GM06990 (cell line): Measurements from ENCODE around the gene IL12A.

Source experiments
- DNase-seq: peaks from one replicate; pipeline ENCODE4 v3.0.0-alpha.2; 2011; ENCODE audit not compliant: insufficient read length; ENCODE audit errors: extremely low read depth
- H3K27me3 ChIP-seq: replicated peaks from 2 replicates; pipeline ENCODE4 v1.6.0; 2011; ENCODE audit warnings: low read length; ENCODE audit not compliant: control insufficient read depth, insufficient read depth
- H3K36me3 ChIP-seq: 2 replicates; pipeline ENCODE4 v1.5.1; 2011; ENCODE audit warnings: low read length; ENCODE audit not compliant: control insufficient read depth, insufficient read depth
- H3K4me3 ChIP-seq: replicated peaks from 2 replicates; pipeline ENCODE4 v1.5.1; 2011; ENCODE audit warnings: low read depth, mild to moderate bottlenecking, control low read depth, low read length
- CTCF ChIP-seq: IDR thresholded peaks from 2 replicates; pipeline ENCODE4 v1.5.1; 2011; ENCODE audit warnings: low read length, control low read depth, mild to moderate bottlenecking, inconsistent platforms; ENCODE audit not compliant: insufficient read depth, poor library complexity, severe bottlenecking

IL12A gene

DNA sequence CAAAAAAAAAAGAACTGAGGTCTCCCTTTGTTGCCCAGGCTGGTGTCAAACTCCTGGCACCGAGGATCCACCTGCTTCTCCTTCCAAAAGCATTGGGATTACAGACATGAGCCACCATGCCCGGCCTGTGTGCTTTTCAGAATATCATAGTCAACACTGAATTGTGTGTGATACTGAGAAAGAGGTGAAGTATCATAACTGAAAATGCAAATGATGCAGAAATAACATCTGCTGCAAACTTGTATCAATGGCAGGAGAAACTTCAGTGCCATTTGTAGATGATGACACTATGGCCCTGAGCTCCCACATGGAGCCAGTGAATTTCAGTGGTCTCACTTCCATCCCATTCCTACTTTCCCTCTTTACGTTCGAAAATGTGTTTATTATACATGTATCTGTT is 21.9 kb downstream of the IL12A start:
- no peaks in the 10 kb centered on the region for H3K36me3 ChIP-seq
- no peaks in the 10 kb centered on the region for H3K27me3 ChIP-seq
- peak; percentile 50 for DNase-seq
- TF ChIP-seq CTCF: no peak
- no peak overlapping the region for H3K4me3 ChIP-seq

- no peak overlapping the region for H3K4me3 ChIP-seq
These were observed 23.5 kb downstream of the IL12A start for GRCh38 chr3:160012108-160012507.

GRCh38 chr3:160016972-160017371 is 28.3 kb downstream of the IL12A start:
- no peak overlapping the region for H3K4me3 ChIP-seq
- no peak for DNase-seq
- TF ChIP-seq CTCF: no peak
- H3K36me3 ChIP-seq: no peaks in the 10 kb centered on the region
- no peaks in the 10 kb centered on the region for H3K27me3 ChIP-seq

More at GRCh38 chr3:160012108-160012507, 23.5 kb downstream of the IL12A start:
- DNase-seq: peak; percentile 55
- TF ChIP-seq CTCF: no peak
- no peaks in the 10 kb centered on the region for H3K27me3 ChIP-seq
- H3K36me3 ChIP-seq: no peaks in the 10 kb centered on the region

DNA sequence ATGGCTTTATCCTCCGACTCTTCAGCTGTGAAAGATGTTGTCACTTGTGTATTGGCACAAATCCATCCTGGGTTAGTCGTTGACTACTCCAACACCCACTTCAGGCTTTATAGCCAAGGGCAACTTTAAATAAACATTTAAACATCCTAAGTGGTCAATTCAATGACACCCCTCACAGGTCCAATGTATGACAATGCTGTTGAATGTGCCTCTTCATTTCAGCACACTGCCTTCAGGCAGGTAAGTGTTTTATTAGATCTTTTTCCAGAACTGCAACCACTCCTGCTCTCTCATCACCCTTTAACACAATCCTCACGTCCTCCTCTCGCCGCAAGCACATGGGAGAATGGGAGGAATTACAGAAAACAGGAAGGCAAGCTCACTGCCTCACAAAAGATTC is 30.3 kb downstream of the IL12A start:
- H3K27me3 ChIP-seq: no peaks in the 10 kb centered on the region
- no peak for DNase-seq
- H3K4me3 ChIP-seq: no peak overlapping the region
- no peaks in the 10 kb centered on the region for H3K36me3 ChIP-seq
- TF ChIP-seq CTCF: no peak

- H3K36me3 ChIP-seq: no peaks in the 10 kb centered on the region
- TF ChIP-seq CTCF: no peak
- no peak overlapping the region for H3K4me3 ChIP-seq
- DNase-seq: no peak
- H3K27me3 ChIP-seq: no peaks in the 10 kb centered on the region
These were observed 31.5 kb downstream of the IL12A start for GRCh38 chr3:160020057-160020711.

DNA sequence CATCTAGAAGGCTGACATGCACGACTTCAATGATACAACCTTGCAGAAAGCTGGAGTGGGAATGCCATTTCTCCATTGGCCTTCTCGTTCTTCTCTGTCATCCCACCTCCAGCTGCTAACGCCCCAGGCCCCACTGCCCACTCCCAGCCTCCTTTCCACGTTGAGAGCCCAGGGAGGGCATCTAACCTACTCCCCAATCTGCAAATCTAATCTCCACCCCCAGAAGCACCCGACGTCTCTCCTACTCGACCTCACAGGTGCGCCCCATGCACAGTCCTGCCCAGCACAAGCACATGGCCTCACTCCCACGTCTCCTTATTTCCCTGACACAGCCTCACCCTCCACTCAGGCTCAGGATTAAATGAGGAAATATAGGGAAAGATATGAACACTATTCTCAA is 33.4 kb downstream of the IL12A start:
- DNase-seq: no peak
- Histone ChIP-seq H3K4me3 (no peak overlapping the region), H3K36me3 (no peaks in the 10 kb centered on the region), H3K27me3 (no peaks in the 10 kb centered on the region)
- TF ChIP-seq CTCF: no peak
